HG03575 (cell line): ENCODE data around the gene SP100.
"Not testable (repeated sequence)": the region's sequence is repeated elsewhere in the genome, so short reads cannot be mapped to it uniquely, and the experiment has no call there.

Experiments used
- ATAC-seq: cut with Tn5 transposase; IDR thresholded peaks from one replicate; pipeline ENCODE4 v1.9.1; 2021; ENCODE audit not compliant: unreplicated experiment, insufficient number of reproducible peaks, low FRiP score; ENCODE audit errors: extremely low read depth

The SP100 gene

DNA sequence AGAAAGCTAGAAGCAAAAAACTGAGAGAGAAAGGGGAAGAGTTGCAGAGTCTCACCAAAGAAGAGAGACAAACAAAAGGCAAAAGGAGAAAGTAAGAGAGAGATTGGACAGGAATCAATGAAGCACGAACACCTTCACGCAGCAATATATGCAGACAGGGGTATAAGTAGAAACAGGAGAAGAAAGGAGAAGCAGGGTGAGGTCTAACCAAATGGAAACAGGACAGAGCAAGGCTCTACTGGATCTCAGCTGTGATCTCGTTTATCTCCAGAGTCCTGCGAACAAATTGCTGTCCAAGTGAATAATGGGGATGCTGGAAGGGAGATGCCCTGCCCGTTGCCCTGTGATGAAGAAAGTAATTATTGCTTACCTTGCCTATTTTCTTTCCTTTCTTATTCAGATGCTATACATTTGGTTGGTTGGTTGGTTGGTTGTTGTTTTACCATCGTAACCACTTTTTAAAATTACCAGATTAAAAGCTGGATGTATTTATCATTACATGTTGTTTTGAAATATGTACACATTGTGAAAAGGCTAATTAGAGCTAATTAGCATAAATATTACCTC is 34.0 kb downstream of the SP100 start:
- no peak for ATAC-seq

DNA sequence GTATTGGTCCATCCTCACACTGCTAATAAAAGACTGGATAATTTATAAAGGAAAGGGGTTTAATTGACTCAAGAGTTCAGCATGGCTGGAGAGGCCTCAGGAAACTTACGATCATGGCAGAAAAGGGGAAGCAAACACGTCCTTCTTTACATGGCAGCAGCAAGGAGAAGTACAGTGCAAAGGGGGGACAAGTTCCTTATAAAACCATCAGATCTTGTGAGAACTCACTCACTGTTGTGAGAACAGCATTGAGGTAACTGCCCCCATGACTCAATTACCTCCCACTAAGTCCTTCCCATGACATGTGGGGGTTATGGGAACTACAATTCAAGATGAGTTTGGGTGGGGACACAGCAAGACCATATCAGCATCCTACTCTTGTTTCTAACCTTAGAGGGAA is 37.0 kb downstream of the SP100 start:
- ATAC-seq: no peak

DNA sequence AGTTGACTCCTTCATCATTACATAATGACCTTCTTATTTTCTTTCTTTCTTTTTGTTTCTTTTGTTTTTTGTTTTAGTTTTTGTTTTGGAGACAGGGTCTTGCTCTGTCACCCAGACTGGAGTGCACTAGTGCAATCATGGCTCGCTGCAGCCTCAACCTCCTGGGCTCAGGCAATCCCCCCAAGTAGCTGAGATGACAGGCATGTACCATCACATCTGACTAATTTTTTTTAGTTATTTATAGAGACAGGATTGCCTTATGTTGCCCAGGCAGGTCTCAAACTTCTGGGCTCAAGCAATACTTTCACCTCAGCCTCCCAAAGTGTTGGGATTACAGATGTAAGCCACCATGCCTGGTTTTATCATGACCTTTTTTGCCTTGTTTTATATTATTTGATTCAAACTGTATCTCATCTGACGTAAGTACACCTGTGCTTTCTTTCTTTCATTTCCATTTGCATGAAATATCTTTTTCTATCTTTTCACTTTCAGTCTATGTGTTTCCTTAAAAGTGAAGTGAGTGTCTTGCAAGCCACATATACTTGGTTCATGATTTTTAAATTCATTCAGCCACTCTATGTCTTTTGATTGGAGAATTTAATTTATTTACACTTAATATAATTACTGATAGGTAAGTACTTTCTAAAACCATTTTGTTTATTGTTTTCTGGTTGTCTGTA is 39.1 kb downstream of the SP100 start:
- ATAC-seq: no peak

DNA sequence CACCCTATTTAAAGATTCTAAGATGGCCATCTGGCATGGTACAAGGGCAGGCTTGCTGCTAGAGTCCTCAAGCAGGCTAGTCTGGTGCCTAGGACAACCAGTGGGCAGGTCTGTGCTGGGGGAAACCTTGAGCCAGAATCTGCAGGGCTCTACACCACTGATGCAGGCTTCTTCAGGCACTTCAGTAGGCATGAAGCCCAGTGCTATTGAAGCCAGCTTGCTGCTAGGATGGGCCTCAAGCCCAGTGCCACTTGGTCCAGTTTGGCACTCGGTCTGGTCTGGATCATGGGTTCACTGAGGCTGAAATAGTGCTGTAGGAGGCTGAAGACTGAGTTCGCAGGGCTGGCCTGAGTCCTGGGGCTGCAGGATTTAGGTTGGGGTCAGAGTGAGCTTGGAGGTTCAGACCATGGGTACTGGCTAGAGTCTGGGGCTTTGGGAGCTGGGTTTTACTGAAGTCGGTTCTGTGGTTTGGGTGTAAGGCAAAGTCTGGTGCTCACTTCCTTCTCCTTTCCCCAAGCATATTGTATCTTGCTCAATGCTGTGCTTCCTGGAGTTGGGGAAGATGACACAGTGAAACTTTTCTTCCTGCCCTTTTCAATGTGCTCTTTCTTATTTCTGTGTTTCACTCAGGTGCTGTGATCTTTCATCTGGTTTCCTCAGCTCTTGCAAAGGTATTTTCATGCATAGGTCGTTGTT is 41.2 kb downstream of the SP100 start:
- no peak for ATAC-seq

DNA sequence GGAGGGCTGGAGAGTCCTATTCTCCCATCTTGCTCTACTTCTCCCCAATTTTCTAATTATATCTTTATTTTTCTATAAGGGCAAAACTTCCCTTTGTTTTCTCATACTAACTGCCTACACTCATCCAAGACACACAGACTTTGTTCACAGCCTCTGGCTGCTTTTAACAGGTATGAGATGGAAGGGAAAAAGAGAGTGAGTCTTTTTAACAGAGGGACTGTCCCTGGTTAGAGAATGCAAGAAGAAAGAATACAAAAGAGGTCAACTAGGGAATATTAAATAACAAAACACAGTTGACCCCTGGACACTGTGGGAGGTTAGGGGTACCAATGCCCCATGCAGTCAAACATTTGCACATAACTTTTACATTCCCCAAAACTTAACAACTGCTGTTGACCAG is 41.8 kb downstream of the SP100 start:
- no peak for ATAC-seq

DNA sequence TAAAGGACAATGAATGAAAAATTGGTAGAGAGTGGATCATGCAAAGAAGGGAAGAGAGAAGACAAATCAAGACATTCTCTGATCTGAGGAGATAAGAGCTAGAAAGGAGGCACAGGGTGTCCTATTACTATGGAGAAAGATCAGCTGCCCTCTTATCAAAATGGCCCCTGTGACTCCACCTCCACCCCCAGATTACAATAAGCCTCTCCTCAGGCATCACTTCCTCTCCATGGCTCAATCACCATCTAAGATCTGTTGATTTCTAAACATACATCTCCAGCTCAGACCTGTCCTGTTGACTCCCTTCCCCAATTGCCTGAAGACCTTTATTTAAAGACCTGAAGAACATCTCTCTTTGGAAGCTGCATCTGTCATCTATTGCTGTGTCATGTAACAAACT is 43.2 kb downstream of the SP100 start:
- no peak for ATAC-seq

DNA sequence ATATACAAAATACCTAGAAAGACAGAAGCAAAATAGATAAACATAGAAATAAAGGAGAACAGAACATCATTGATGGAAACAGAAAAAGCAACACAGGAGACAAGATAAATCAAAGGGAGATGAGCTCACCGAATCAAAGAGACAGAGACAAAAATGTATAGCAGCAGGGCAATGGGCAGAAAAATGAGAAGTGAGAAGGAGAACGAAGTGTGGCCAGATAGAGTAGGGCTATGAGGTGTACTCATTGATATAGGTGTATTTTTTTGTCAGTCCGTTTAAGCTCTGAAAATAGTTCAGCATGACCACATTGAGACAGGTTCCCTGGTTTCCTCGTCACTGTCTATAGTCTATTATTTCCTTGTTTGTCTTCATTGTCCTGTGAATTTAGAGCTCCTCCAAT is 55.1 kb downstream of the SP100 start:
- no peak for ATAC-seq

DNA sequence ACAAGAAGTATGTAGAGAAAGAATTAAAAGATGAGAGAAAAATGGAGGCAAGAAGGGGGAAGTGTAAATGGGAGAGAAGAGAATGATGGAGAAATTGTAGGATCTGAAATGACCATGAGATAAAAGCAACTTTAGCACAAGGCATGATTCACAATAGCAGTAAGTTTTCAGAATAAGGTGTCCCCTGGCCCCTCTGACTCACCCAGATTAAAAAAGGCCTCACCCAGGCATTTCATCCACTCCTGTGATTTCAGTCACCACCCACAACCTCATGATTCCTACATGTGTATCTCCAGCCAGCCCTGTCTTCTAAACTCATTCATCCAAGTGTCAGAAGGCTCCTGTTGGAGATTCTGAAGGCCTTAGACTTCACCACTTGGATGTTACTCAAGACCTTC is 56.6 kb downstream of the SP100 start:
- ATAC-seq: no peak

DNA sequence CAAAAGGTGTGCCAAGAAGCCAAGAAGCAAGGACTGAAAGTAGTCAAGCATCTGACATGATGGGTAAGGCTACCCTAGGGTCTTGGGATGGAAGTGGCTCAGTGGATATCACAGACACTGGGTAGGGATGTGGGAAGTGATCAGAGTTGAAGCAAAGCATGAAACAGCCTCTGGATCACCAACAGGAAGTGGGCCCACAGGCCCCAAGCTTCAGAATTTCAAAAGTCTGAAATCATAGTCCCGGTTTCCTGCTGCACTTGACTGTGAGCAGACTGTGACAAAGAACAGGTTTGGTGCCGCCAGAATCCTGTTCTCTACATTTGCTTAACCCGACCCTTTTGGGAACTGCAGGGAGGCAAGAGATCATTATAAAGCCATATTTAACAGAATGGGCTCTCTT is 57.4 kb downstream of the SP100 start:
- ATAC-seq: no peak

DNA sequence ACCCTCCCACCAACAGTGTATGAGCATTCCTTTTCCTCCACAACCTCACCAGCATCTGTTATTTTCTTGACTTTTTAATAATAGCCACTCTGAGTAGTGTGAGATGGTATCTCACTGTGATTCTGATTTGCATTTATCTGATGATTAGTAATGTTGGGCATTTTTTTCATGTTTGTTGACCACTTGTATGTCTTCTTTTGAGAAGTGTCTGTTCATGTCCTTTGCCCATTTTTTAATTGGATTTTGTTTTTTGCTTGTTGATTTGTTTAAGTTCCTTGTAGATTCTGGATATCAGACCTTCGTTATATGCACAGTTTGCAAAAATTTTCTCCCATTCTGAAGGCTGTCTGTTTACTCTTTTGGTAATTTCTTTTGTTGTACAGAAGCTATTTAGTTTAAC is 59.1 kb downstream of the SP100 start:
- ATAC-seq: no peak

DNA sequence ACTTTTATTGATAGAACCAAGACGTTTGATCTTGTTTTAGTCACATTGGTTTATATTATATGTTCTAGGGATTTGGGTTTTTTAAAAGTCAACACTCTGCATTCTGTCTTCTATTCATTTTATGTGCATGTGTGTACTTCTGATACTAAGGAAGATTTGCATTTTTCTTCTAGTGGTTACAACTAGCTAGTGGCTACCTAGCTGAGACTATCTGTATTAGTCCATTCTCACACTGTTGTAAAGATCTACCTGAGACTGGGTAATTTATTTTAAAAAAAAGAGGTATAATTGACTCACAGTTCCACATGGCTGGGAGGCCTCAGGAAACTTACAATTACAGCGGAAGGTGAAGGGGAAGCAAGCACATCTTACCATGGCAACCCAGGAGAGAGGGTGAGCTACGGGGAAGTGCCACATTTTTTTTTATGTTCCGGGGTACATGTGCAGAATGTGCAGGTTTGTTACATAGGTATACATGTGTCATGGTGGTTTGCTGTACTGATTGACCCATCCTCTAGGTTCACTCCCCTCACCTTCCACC is 69.9 kb downstream of the SP100 start:
- no peak for ATAC-seq

DNA sequence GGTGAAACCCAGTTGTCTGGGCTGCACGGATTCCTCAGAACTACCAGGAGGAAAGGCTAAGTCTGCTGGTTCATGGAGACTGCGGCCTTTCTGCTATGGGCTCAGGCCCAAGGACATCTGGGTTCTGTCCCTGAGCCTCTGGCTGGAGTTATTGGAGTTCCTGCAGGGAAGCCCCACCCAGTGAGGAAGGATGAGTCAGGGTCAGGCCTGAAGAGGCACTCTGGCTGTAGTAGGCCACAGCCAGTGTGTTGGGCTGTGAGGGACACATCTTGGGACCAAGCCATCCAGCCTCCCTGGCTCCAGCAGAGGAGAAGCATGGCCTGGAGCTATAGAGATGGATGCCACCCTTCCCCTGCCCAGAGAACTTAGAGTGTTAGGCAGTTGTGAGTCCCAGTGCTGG is 75.2 kb downstream of the SP100 start:
- not testable (repeated sequence) for ATAC-seq

DNA sequence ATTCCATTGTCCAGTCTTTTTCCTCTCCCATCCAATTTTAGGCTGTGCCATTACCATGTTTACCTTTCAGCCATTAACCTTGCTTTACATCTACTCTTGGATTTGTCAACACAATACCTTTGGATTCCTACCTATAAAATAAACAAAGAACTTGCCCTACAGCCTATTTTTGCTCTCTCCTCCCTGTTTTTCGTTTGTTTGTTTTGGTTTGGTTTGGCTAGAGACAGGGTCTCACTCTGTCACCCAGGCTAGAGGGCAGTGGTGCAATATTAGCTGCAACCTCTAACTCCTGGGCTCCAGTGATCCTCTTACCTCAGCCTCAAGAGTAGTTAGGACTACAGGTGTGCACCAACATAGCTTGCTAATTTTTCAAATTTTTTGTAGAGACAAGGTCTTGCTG is 76.1 kb downstream of the SP100 start:
- no peak for ATAC-seq

DNA sequence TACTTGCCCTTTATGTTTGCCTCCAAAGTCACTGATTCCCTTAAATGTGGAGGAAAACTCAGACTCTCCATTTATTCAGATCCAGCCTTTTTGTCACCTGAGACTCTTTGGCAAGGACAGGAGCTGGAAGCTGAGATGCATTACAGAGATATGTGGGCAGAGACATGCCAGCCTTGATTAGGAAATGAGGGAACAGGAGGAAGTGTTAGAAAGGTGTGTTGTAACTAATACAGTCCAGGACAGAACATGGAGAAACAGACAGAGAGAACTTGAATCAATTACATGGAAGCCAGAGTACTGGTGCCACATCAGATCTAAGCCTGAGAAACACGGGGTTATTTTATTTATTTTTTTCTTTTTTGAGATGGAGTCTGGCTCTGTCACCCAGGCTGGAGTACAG is 79.0 kb downstream of the SP100 start:
- ATAC-seq: no peak

DNA sequence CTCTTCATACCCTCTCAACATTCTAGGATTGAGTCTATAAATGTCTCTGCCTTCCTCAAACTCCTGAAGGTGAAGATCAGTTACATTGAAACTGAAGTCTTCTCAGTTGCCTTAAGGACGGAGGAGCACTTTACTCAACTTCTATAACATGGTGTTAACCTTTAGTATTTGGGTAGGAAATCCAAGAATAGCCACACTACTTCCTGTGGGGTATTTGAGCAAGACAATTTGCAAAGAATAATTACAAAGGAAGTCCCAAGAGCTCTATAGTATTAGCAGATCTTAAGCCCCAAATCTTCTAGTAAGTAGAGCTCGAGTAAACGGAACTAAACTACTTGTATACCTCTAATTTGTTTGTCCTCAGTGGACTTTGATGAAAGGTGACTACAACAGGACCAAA is 80.9 kb downstream of the SP100 start:
- ATAC-seq: no peak

DNA sequence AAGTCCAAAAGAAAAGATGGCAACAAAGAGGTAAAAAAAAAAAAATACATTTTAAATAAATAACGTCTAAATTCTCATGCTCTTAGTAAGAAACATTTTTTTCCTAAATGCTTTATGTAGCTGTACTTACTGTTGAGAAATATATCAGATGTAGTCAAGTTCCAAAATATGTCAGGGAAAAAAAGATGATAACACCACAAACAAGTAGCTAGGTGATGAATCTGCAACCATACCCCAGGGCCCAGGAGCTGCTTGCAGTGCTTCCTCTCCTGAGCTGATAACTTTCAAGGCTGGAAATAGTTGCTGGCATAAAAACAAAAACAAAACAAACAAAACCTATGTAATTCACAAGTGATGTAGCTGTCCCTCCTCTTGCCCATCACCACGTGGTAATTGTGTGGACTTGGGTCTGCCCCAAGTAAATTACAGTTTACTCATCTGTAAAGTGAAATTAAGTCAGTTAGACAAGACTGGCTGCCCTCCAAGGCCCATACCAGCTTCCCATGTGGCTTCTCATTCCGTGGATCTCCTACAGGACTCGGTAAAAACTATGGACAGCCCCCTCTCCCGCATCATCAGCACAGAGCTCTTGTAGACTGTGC is 82.6 kb downstream of the SP100 start:
- no peak for ATAC-seq

DNA sequence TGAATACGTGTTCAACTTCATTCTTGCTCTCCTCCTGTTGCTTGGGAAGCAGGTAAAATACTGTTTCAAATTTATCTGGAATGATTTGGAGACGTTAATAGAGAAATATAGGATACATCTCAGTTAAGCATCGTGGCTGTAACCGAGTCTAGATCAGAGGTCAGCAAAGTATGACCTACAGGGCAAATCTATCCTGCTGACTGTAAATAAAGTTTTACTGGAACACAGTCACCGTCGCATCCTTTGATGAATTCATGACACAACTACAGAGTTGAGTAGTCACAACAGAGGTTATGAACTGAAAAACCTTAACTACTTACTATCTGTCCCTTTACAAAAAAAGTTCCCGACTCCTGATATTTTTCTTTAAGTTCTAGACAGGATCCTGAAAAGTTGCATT is 86.6 kb downstream of the SP100 start:
- no peak for ATAC-seq

DNA sequence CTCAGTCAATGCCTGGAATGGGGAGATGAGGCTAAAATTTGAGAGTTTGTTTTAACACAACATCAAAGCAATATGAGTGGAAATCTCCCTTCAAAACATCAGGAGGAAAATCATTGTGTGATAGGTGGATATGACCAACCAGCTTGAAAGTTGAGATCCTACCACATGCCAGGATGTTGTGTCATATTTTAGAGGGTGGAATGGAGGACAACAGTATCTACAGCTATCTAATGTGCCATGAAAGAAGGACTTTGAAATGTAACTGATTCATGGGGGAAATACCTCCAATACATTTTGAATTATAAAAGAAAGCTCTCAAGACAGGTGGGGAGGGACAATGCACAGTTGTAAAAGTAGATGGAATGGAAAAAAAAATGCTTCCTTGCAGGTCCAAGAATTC is 87.8 kb downstream of the SP100 start:
- no peak for ATAC-seq

DNA sequence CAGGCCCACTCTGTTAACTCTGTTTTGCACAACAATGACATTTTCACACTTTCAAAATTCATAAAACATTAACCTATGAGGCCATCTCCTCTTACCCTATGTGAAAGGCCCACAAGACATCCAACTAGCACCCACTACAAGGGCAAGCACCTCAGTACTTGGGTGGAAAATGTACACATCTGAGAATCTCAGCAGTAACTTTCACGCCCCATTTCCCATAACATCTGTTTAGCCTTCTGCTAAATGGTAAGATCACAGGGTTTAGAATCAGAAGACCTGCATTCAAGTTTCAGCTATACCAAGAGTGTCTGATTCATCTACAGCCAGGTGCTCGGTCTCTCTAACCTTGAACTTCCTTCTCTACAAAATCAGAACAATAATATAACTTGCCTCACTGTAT is 89.2 kb downstream of the SP100 start:
- peak; percentile 67 for ATAC-seq
